Activated gamma-delta T cell (primary cell): ENCODE data around the gene KRT20.
"Not testable (repeated sequence)": the region's sequence is repeated elsewhere in the genome, so short reads cannot be mapped to it uniquely, and the experiment has no call there.

Experiments used
- DNase-seq: peaks from one replicate; lab custom pipeline; 2025; lab: John Stamatoyannopoulos, UW
- total RNA-seq, 2 donors: gene quantifications; one replicate each; lab custom pipeline; 2026; lab: John Stamatoyannopoulos, UW

KRT20 gene
- 0 to 0.04 reads per million in 2 donors for total RNA-seq

- no peak for DNase-seq
Observed at GRCh38 chr17:40884708-40885512, at the start of gene KRT20. Gene KRT20, minus strand, starts transcription at chr17:40885242. Its CDS starts 57 bp downstream, at chr17:40885185.

- no peak for DNase-seq
Observed at GRCh38 chr17:40932608-40933007, 47.6 kb upstream of the KRT20 start.

- DNase-seq, result no peak
Observed at GRCh38 chr17:40931311-40931710, 46.3 kb upstream of the KRT20 start.

GRCh38 chr17:40926341-40926740 lies 41.3 kb upstream of the KRT20 start:
- no peak for DNase-seq

- DNase-seq, result no peak
Observed at GRCh38 chr17:40922239-40922638, 37.2 kb upstream of the KRT20 start.

- DNase-seq, result no peak
Observed at GRCh38 chr17:40921026-40921425, 36.0 kb upstream of the KRT20 start.

GRCh38 chr17:40917116-40917515 lies 32.1 kb upstream of the KRT20 start:
- DNase-seq, result not testable (repeated sequence)

GRCh38 chr17:40916366-40916765 lies 31.3 kb upstream of the KRT20 start:
- DNase-seq, result no peak

- DNase-seq, result no peak
Observed at GRCh38 chr17:40915721-40916256, 30.7 kb upstream of the KRT20 start.

GRCh38 chr17:40915199-40915661 lies 30.2 kb upstream of the KRT20 start:
- DNase-seq, result no peak

GRCh38 chr17:40914075-40914855 lies 29.2 kb upstream of the KRT20 start:
- DNase-seq, result no peak

- no peak for DNase-seq
Observed at GRCh38 chr17:40912486-40913210, 27.6 kb upstream of the KRT20 start.

GRCh38 chr17:40910441-40910841 lies 25.4 kb upstream of the KRT20 start:
- DNase-seq, result no peak

- DNase-seq, result no peak
Observed at GRCh38 chr17:40909755-40910154, 24.7 kb upstream of the KRT20 start.

- DNase-seq, result no peak
Observed at GRCh38 chr17:40909351-40909750, 24.3 kb upstream of the KRT20 start.

GRCh38 chr17:40906613-40907012 lies 21.6 kb upstream of the KRT20 start:
- DNase-seq, result no peak

GRCh38 chr17:40905370-40905769 lies 20.3 kb upstream of the KRT20 start:
- no peak for DNase-seq

GRCh38 chr17:40903129-40903847 lies 18.2 kb upstream of the KRT20 start:
- DNase-seq, result no peak

- DNase-seq, result no peak
Observed at GRCh38 chr17:40902498-40902897, 17.5 kb upstream of the KRT20 start.

- no peak for DNase-seq
Observed at GRCh38 chr17:40901981-40902474, 17.0 kb upstream of the KRT20 start.

- DNase-seq, result no peak
Observed at GRCh38 chr17:40900809-40901356, 15.8 kb upstream of the KRT20 start.
